Kidney tubule cell (primary cell): Measurements from ENCODE around the gene OR11H12.
"Not testable (repeated sequence)": the region's sequence is repeated elsewhere in the genome, so short reads cannot be mapped to it uniquely, and the experiment has no call there.

Experiments
- DNase-seq: peaks from one replicate; pipeline ENCODE4 v3.0.0-alpha.2; 2018; ENCODE audit warnings: low spot score

The OR11H12 gene

GRCh38 chr14:18600817-18601216, at the start of gene OR11H12:
OR11H12 (plus strand) TSS chr14:18601117; CDS start chr14:18601117, 0 bp downstream.
- DNase-seq: not testable (repeated sequence)

GRCh38 chr14:18582908-18583307, 18.0 kb upstream of the OR11H12 start:
- DNase-seq: not testable (repeated sequence)

- DNase-seq: not testable (repeated sequence)
Measured at GRCh38 chr14:18626610-18627213, 25.8 kb downstream of the OR11H12 start.

- DNase-seq: not testable (repeated sequence)
Measured at GRCh38 chr14:18636066-18636465, 35.1 kb downstream of the OR11H12 start.

- not testable (repeated sequence) for DNase-seq
Measured at GRCh38 chr14:18638032-18638431, 37.1 kb downstream of the OR11H12 start.

- DNase-seq: not testable (repeated sequence)
Measured at GRCh38 chr14:18638785-18639184, 37.9 kb downstream of the OR11H12 start.

- DNase-seq: not testable (repeated sequence)
Measured at GRCh38 chr14:18646075-18646730, 45.3 kb downstream of the OR11H12 start.
